HEK293 (cell line): ENCODE results near the gene TOP3B.

Experiments used
- CTCF ChIA-PET: fragments of 350-600 bp; formaldehyde crosslinking; extraction: SDS; loops from one replicate; lab custom pipeline; 2021; ENCODE audit warnings: antibody characterized with exemption; lab: Yijun Ruan, JAX
- POLR2A ChIA-PET: fragments of 300-600 bp; formaldehyde crosslinking; extraction: SDS; loops from one replicate; lab custom pipeline; 2020; ENCODE audit warnings: antibody characterized with exemption, inconsistent platforms; lab: Yijun Ruan, JAX
- H3K27ac ChIP-seq: fragments of 200-500 bp; sonication (Bioruptor generic); 2 replicates; pipeline ENCODE4 v1.5.1; 2014; ENCODE audit warnings: low read depth, low read length, control low read depth, inconsistent platforms; ENCODE audit errors: extremely low read depth
- H3K36me3 ChIP-seq, 2 experiments: fragments of 200-500 bp in 1 of 2; sonication (Bioruptor generic) in 1 of 2; 1 replicate in 1 of 2; 2 replicates in 1 of 2; pipeline ENCODE4 v1.5.1; 2014 to 2017; ENCODE audit warnings: inconsistent platforms in 2 of 2, low read length in 2 of 2; ENCODE audit not compliant: control insufficient read depth in 2 of 2, insufficient read depth in 1 of 2
- H3K4me1 ChIP-seq: fragments of 200-500 bp; sonication (Bioruptor generic); 2 replicates; pipeline ENCODE4 v1.5.1; 2014; ENCODE audit warnings: mild to moderate bottlenecking, low read length, inconsistent platforms; ENCODE audit not compliant: control insufficient read depth, insufficient read depth
- H3K4me3 ChIP-seq: 2 replicates; pipeline ENCODE4 v1.5.1; 2011; ENCODE audit warnings: low read depth, mild to moderate bottlenecking, control low read depth, low read length, moderate library complexity
- H3K9me3 ChIP-seq: fragments of 200-500 bp; sonication (Bioruptor generic); 2 replicates; pipeline ENCODE4 v1.5.1; 2014; ENCODE audit warnings: low read depth, low read length, inconsistent platforms; ENCODE audit not compliant: control insufficient read depth, insufficient read depth
- BCL6B ChIP-seq: fragments of 450-650 bp; formaldehyde crosslinking; IDR thresholded peaks from 2 replicates; pipeline ENCODE4 v1.5.1; 2017; ENCODE audit warnings: missing biosample characterization, missing genetic modification characterization
- KLF7 ChIP-seq: fragments of 450-650 bp; formaldehyde crosslinking; IDR thresholded peaks from 2 replicates; pipeline ENCODE4 v1.5.1; 2016; ENCODE audit warnings: missing biosample characterization, missing genetic modification characterization, borderline replicate concordance
- PRDM1 ChIP-seq: fragments of 450-650 bp; formaldehyde crosslinking; IDR thresholded peaks from 2 replicates; pipeline ENCODE4; 2016; ENCODE audit warnings: missing biosample characterization, missing genetic modification characterization
- ZBTB10 ChIP-seq: fragments of 450-650 bp; formaldehyde crosslinking; IDR thresholded peaks from 2 replicates; pipeline ENCODE4 v1.5.1; 2016; ENCODE audit warnings: missing biosample characterization, missing genetic modification characterization
- ZBTB17 ChIP-seq: fragments of 450-650 bp; formaldehyde crosslinking; IDR thresholded peaks from 2 replicates; pipeline ENCODE4 v1.5.1; 2016; ENCODE audit warnings: missing biosample characterization, missing genetic modification characterization
- ZBTB21 ChIP-seq: fragments of 450-650 bp; formaldehyde crosslinking; IDR thresholded peaks from 2 replicates; pipeline ENCODE4 v1.5.1; 2017; ENCODE audit warnings: missing biosample characterization, missing genetic modification characterization
- ZBTB6 ChIP-seq: fragments of 450-650 bp; formaldehyde crosslinking; IDR thresholded peaks from 2 replicates; pipeline ENCODE4 v1.5.1; 2017; ENCODE audit warnings: missing biosample characterization, missing genetic modification characterization
- ZNF155 ChIP-seq: fragments of 450-650 bp; formaldehyde crosslinking; IDR thresholded peaks from 2 replicates; pipeline ENCODE4 v1.5.1; 2016; ENCODE audit warnings: missing biosample characterization, missing genetic modification characterization
- ZNF274 ChIP-seq, 2 experiments: fragments of 200-500 bp in 1 of 2; fragments of 450-650 bp in 1 of 2; sonication (Bioruptor generic) in 1 of 2; formaldehyde crosslinking in 1 of 2; IDR thresholded peaks; 2 replicates each; pipeline versions ENCODE4 v1.5.1 to v1.6.1; 2014 to 2016; ENCODE audit warnings: borderline replicate concordance in 1 of 2, inconsistent platforms in 1 of 2, low read length in 1 of 2, missing biosample characterization in 1 of 2, missing genetic modification characterization in 1 of 2
- ZNF423 ChIP-seq: fragments of 450-650 bp; formaldehyde crosslinking; IDR thresholded peaks from 2 replicates; pipeline ENCODE4 v1.5.1; 2016; ENCODE audit warnings: missing biosample characterization, missing genetic modification characterization
- ZNF449 ChIP-seq: fragments of 450-650 bp; formaldehyde crosslinking; IDR thresholded peaks from 2 replicates; pipeline ENCODE4 v1.5.1; 2017; ENCODE audit warnings: missing biosample characterization, mild to moderate bottlenecking, missing genetic modification characterization, moderate library complexity
- ZNF521 ChIP-seq: fragments of 450-650 bp; formaldehyde crosslinking; IDR thresholded peaks from 2 replicates; pipeline ENCODE4 v1.5.1; 2017; ENCODE audit warnings: missing biosample characterization, mild to moderate bottlenecking, missing genetic modification characterization
- ZNF530 ChIP-seq: fragments of 450-650 bp; formaldehyde crosslinking; IDR thresholded peaks from 2 replicates; pipeline ENCODE4 v1.5.1; 2016; ENCODE audit warnings: low read depth, missing biosample characterization, missing genetic modification characterization
- ZNF629 ChIP-seq: fragments of 450-650 bp; formaldehyde crosslinking; IDR thresholded peaks from 2 replicates; pipeline ENCODE4 v1.5.1; 2017; ENCODE audit warnings: missing biosample characterization, missing genetic modification characterization
- ZNF639 ChIP-seq: fragments of 450-650 bp; formaldehyde crosslinking; IDR thresholded peaks from 2 replicates; pipeline ENCODE4 v1.5.1; 2016; ENCODE audit warnings: missing biosample characterization, missing genetic modification characterization
- ZNF677 ChIP-seq: fragments of 450-650 bp; IDR thresholded peaks from 2 replicates; pipeline ENCODE4 v1.5.0; 2018; ENCODE audit warnings: missing biosample characterization, mild to moderate bottlenecking, missing genetic modification characterization, moderate library complexity
- ZNF768 ChIP-seq: fragments of 450-650 bp; formaldehyde crosslinking; IDR thresholded peaks from 2 replicates; pipeline ENCODE4 v1.5.1; 2018; ENCODE audit warnings: missing biosample characterization, mild to moderate bottlenecking, missing genetic modification characterization
- ZNF776 ChIP-seq: fragments of 450-650 bp; formaldehyde crosslinking; IDR thresholded peaks from 2 replicates; pipeline ENCODE4 v1.5.0; 2017; ENCODE audit warnings: missing biosample characterization, missing genetic modification characterization, borderline replicate concordance
- ZNF791 ChIP-seq: fragments of 450-650 bp; formaldehyde crosslinking; IDR thresholded peaks from 2 replicates; pipeline ENCODE4 v1.5.1; 2016; ENCODE audit warnings: missing biosample characterization, missing genetic modification characterization
- ZNF837 ChIP-seq: fragments of 450-650 bp; formaldehyde crosslinking; IDR thresholded peaks from 2 replicates; pipeline ENCODE4 v1.5.1; 2016; ENCODE audit warnings: missing biosample characterization, missing genetic modification characterization

The TOP3B gene

GRCh38 chr22:21936151-21936775 is 46.3 kb downstream of the TOP3B start:
- no peak for TF ChIP-seq BCL6B (tag by site-specific recombination)
- no peak for TF ChIP-seq ZNF521 (tag by site-specific recombination)
- no peak for TF ChIP-seq ZBTB17 (tag by site-specific recombination)
- TF ChIP-seq ZNF677: no peak
- TF ChIP-seq ZNF639 (tag by site-specific recombination): no peak
- no peak for TF ChIP-seq ZBTB6 (tag by site-specific recombination)
- TF ChIP-seq ZNF449 (tag by site-specific recombination): no peak
- no peak for TF ChIP-seq ZNF155 (tag by site-specific recombination)
- TF ChIP-seq ZNF837 (tag by site-specific recombination): no peak
- TF ChIP-seq ZNF530 (tag by site-specific recombination): no peak
- no peak for TF ChIP-seq PRDM1
- no peak for TF ChIP-seq ZNF423 (tag by site-specific recombination)
- TF ChIP-seq ZNF768: no peak
- TF ChIP-seq KLF7: no peak
- TF ChIP-seq ZBTB21: no peak
- no peak for TF ChIP-seq ZNF776 (tag by site-specific recombination)
- TF ChIP-seq ZNF274 (IDR thresholded peaks at IDR 0.05; ENCODE audit: low read length): no peak
- no peak for TF ChIP-seq ZNF274 (tag by site-specific recombination; IDR thresholded peaks at IDR 0.05; ENCODE audit: borderline replicate concordance)
- TF ChIP-seq ZNF791 (tag by site-specific recombination): no peak
- H3K36me3 ChIP-seq: peaks cover 0 to 73% of the 10 kb centered on the region in 2 experiments; a peak in 2 of 3 replicates
- no peaks in the 10 kb centered on the region for H3K9me3 ChIP-seq
- H3K27ac ChIP-seq: no peak overlapping the region
- ChIA-PET POLR2A (no interaction called here), CTCF (interaction anchor here (0.5 to 8.0 kb wide), 17 partner anchors 14 to 656 kb away, joined by 3 to 120 read pairs (median 4); partner anchors contain the start of gene PPM1F)
- no peak overlapping the region for H3K4me3 ChIP-seq
- no peaks in the 10 kb centered on the region for H3K4me1 ChIP-seq

- no peak overlapping the region for H3K4me3 ChIP-seq
- H3K4me1 ChIP-seq: no peaks in the 10 kb centered on the region
- H3K36me3 ChIP-seq: peaks cover 0 to 78% of the 10 kb centered on the region in 2 experiments; a peak in 2 of 3 replicates
- TF ChIP-seq ZBTB10 (tag by site-specific recombination): no peak
- TF ChIP-seq BCL6B (tag by site-specific recombination): no peak
- TF ChIP-seq ZNF629 (tag by site-specific recombination): no peak
- ChIA-PET POLR2A (no interaction called here), CTCF (no interaction called here)
- no peak overlapping the region for H3K27ac ChIP-seq
- no peaks in the 10 kb centered on the region for H3K9me3 ChIP-seq
These were observed 48.7 kb downstream of the TOP3B start for GRCh38 chr22:21933910-21934309.
